ENCODE data around the gene ATP8A2.

DNA sequence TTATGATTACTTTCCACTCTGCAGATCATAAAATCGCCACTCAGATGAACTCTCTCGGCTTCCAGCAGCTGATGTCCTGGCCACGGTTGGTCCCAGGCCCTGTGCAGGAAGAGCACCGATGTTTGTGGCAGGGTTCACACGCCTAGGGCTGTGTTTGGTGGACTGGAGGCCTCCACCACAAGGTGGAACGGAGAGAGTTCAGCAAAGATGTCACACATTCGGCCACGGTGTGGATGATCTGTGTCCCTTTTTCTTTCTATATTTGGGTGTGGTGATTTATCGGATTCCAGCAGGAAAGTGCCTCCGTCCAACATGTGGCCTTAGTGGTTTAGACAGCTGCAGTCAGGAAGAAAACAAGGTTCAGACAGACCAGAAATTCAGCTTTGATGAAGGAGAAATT lies 680.6 kb downstream of the ATP8A2 start:
- TF ChIP-seq EZH2 (IDR thresholded peaks at IDR 0.05): no peak
- TF ChIP-seq POLR2AphosphoS5 (IDR thresholded peaks at IDR 0.05; ENCODE audit: borderline replicate concordance, low read depth, low read length): no peak
